ENCODE results near the gene LDLRAD4.
"Not testable (repeated sequence)": the region's sequence is repeated elsewhere in the genome, so short reads cannot be mapped to it uniquely, and the experiment has no call there.

Gene LDLRAD4

GRCh38 chr18:13261661-13262357 is 43.2 kb downstream of the LDLRAD4 start:
- CTCF ChIA-PET: no interaction called here

DNA sequence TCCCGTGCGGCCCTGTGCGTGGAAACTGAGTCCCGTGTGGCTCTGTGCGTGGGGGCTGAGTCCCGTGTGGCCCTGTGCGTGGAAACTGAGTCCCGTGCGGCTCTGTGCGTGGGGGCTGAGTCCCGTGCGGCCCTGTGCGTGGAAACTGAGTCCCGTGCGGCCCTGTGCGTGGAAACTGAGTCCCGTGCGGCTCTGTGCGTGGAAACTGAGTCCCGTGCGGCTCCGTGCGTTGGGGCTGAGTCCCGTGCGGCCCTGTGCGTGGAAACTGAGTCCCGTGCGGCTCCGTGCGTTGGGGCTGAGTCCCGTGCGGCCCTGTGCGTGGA is 43.8 kb downstream of the LDLRAD4 start:
- POLR2A ChIA-PET; CTCF ChIA-PET; DNase-seq (ENCODE audit: extremely low spot score): not testable (repeated sequence)

More at GRCh38 chr18:13261661-13262357, 43.2 kb downstream of the LDLRAD4 start:
- DNase-seq (ENCODE audit: extremely low spot score): no peak
- TF ChIP-seq SP1 (IDR thresholded peaks at IDR 0.05): no peak
- no peak for TF ChIP-seq FOXA1 (IDR thresholded peaks at IDR 0.05)
- no peak for TF ChIP-seq CTBP1 (IDR thresholded peaks at IDR 0.05; ENCODE audit: borderline replicate concordance)
- no peak for TF ChIP-seq L3MBTL2 (conservative IDR thresholded peaks at IDR 0.05)
- TF ChIP-seq ARNT (IDR thresholded peaks at IDR 0.05): no peak
- no peak for TF ChIP-seq HDGF (IDR thresholded peaks at IDR 0.05; ENCODE audit: borderline replicate concordance)
- no peak for TF ChIP-seq NFRKB (IDR thresholded peaks at IDR 0.05)
- no peak for TF ChIP-seq BHLHE40 (IDR thresholded peaks at IDR 0.05; ENCODE audit: borderline replicate concordance)
- TF ChIP-seq, protein P1, sequence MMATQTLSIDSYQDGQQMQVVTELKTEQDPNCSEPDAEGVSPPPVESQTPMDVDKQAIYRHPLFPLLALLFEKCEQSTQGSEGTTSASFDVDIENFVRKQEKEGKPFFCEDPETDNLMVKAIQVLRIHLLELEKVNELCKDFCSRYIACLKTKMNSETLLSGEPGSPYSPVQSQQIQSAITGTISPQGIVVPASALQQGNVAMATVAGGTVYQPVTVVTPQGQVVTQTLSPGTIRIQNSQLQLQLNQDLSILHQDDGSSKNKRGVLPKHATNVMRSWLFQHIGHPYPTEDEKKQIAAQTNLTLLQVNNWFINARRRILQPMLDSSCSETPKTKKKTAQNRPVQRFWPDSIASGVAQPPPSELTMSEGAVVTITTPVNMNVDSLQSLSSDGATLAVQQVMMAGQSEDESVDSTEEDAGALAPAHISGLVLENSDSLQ (IDR thresholded peaks at IDR 0.05): no peak
- no peak for TF ChIP-seq TARDBP (IDR thresholded peaks at IDR 0.05)
- TF ChIP-seq LEF1 (IDR thresholded peaks at IDR 0.05; ENCODE audit: borderline replicate concordance): no peak
- no peak for TF ChIP-seq ZNF384 (IDR thresholded peaks at IDR 0.05)
- TF ChIP-seq ELF4 (IDR thresholded peaks at IDR 0.05): no peak
- TF ChIP-seq FOXM1 (IDR thresholded peaks at IDR 0.05; ENCODE audit: borderline replicate concordance): no peak
- TF ChIP-seq FOXK2 (IDR thresholded peaks at IDR 0.05): no peak
- no peak for TF ChIP-seq SUZ12 (IDR thresholded peaks at IDR 0.05)
- POLR2A ChIA-PET: no interaction called here

GRCh38 chr18:13262839-13263691 is 44.5 kb downstream of the LDLRAD4 start:
- ChIA-PET CTCF (no interaction called here), POLR2A (no interaction called here)
- no peak for DNase-seq (ENCODE audit: extremely low spot score)
- TF ChIP-seq ELF4 (IDR thresholded peaks at IDR 0.05) (no peak), FOXA1 (IDR thresholded peaks at IDR 0.05) (no peak), FOXM1 (IDR thresholded peaks at IDR 0.05; ENCODE audit: borderline replicate concordance) (no peak), SP1 (IDR thresholded peaks at IDR 0.05) (no peak), SUZ12 (IDR thresholded peaks at IDR 0.05) (no peak), CTBP1 (IDR thresholded peaks at IDR 0.05; ENCODE audit: borderline replicate concordance) (no peak), NFRKB (IDR thresholded peaks at IDR 0.05) (no peak), TARDBP (IDR thresholded peaks at IDR 0.05) (no peak), L3MBTL2 (conservative IDR thresholded peaks at IDR 0.05) (no peak), LEF1 (IDR thresholded peaks at IDR 0.05; ENCODE audit: borderline replicate concordance) (no peak), HDGF (IDR thresholded peaks at IDR 0.05; ENCODE audit: borderline replicate concordance) (no peak), FOXK2 (IDR thresholded peaks at IDR 0.05) (no peak), ARNT (IDR thresholded peaks at IDR 0.05) (no peak), ZNF384 (IDR thresholded peaks at IDR 0.05) (no peak), BHLHE40 (IDR thresholded peaks at IDR 0.05; ENCODE audit: borderline replicate concordance) (no peak)
- TF ChIP-seq, protein P1 (IDR thresholded peaks at IDR 0.05): no peak

GRCh38 chr18:13264091-13265007 is 45.8 kb downstream of the LDLRAD4 start:
- TF ChIP-seq NFRKB (IDR thresholded peaks at IDR 0.05) (no peak), ARNT (IDR thresholded peaks at IDR 0.05) (no peak), SUZ12 (IDR thresholded peaks at IDR 0.05) (no peak), FOXK2 (IDR thresholded peaks at IDR 0.05) (no peak), FOXA1 (IDR thresholded peaks at IDR 0.05) (no peak), SP1 (IDR thresholded peaks at IDR 0.05) (no peak), L3MBTL2 (conservative IDR thresholded peaks at IDR 0.05) (no peak), BHLHE40 (IDR thresholded peaks at IDR 0.05; ENCODE audit: borderline replicate concordance) (no peak), FOXM1 (IDR thresholded peaks at IDR 0.05; ENCODE audit: borderline replicate concordance) (no peak), LEF1 (IDR thresholded peaks at IDR 0.05; ENCODE audit: borderline replicate concordance) (no peak), HDGF (IDR thresholded peaks at IDR 0.05; ENCODE audit: borderline replicate concordance) (no peak), CTBP1 (IDR thresholded peaks at IDR 0.05; ENCODE audit: borderline replicate concordance) (no peak)
- TF ChIP-seq, protein P1 (IDR thresholded peaks at IDR 0.05): no peak
- DNase-seq (ENCODE audit: extremely low spot score): no peak
- CTCF ChIA-PET: no interaction called here
- POLR2A ChIA-PET: no interaction called here

All from HEK293T (cell line).